ENCODE results near the gene GNG8.

Gene GNG8

GRCh38 chr19:46618670-46619231 lies 17.3 kb downstream of the GNG8 start:
- DNase-seq (ENCODE audit: low read depth): no peak

- no peak for DNase-seq (ENCODE audit: low read depth)
These were observed 18.4 kb downstream of the GNG8 start for GRCh38 chr19:46617601-46618000.

- DNase-seq (ENCODE audit: low read depth): no peak
These were observed 19.2 kb downstream of the GNG8 start for GRCh38 chr19:46616631-46617322.

DNA sequence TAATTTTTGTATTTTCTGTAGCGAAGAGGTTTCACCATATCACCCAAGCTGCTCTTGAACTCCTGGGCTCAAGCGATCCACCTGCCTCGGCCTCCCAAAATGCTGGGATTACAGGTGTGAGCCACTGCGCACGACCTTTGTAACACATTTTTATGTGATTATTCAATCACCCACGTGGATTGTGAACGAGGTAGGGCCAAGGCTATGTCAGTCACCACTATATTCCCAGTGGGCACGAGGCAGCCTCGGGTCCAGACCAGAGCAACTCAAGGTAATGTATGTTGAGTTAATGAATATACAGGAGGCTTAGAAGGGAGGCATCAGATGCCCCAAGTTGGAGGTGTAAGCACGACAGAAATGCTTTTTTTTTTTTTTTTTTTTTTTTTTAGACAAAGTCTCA lies 20.0 kb downstream of the GNG8 start:
- DNase-seq (ENCODE audit: low read depth): no peak

- peak; percentile 38 for DNase-seq (ENCODE audit: low read depth)
These were observed 21.8 kb downstream of the GNG8 start for GRCh38 chr19:46614114-46614722.

GRCh38 chr19:46613525-46613924 lies 22.5 kb downstream of the GNG8 start:
- DNase-seq (ENCODE audit: low read depth): no peak

DNA sequence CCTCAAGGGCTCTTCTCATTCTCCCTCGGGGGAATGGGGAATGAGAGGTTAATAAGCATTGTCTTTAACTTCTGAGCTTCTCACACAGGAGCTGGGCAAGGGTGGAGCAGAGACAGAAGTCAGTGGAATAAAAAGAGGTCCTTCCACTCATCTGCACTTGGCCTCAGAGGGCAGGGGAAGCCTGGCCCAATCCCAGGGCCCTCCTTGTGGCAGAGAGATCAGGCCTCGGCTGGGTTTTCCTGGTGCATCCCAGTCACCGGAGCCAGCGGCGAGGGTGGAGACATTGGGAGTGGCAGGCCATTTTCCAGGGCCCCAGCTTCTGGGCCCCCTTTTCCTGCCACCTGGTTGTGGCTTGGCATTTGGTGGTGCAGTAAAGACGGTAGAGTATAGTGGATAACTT lies 24.2 kb downstream of the GNG8 start:
- DNase-seq (ENCODE audit: low read depth): no peak

DNA sequence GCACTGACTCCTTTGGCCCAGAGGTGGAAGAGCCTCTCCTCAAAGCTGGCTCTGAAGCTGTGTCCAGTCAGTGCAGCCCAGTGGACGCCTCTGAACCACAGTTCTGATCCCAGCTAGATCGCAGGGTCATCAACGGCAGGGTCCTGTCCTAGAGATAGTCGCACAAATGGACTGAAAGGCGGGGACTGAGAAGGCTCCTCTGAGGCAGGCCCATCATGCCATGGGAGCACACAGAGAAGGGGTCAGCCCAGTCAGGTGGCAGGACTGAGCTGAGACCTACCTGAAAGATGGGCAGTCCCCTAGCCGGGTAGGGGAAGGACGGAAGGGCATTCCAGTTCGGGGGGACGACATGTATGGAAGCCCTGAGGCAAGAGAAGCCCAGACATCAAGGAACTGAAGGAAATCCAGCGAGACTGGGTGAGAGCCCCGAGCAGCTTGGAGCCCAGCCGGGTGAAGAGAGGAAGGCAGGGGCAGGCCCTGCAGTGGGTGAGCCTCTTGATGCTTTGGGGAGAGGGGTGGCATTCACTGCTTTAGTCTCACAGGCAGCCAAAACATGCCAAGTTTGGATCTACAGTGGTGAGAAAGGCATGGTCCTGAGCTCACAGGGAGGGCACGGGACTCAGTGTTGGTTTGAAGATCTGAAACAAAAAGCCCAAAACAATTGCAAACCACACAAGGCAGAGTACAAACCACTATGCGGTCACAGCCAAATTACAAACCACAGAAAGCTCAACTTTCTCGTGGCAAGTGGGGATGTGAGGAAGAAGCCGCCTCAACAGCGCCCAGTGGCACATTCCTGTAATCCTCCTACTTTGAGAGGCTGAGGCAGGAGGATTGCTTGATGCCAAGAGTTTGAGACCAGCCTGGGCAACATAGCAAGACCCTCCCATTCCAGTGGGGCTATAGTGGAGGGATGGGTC lies 24.9 kb downstream of the GNG8 start:
- no peak for DNase-seq (ENCODE audit: low read depth)

- no peak for DNase-seq (ENCODE audit: low read depth)
These were observed 25.6 kb downstream of the GNG8 start for GRCh38 chr19:46610413-46610775.

DNA sequence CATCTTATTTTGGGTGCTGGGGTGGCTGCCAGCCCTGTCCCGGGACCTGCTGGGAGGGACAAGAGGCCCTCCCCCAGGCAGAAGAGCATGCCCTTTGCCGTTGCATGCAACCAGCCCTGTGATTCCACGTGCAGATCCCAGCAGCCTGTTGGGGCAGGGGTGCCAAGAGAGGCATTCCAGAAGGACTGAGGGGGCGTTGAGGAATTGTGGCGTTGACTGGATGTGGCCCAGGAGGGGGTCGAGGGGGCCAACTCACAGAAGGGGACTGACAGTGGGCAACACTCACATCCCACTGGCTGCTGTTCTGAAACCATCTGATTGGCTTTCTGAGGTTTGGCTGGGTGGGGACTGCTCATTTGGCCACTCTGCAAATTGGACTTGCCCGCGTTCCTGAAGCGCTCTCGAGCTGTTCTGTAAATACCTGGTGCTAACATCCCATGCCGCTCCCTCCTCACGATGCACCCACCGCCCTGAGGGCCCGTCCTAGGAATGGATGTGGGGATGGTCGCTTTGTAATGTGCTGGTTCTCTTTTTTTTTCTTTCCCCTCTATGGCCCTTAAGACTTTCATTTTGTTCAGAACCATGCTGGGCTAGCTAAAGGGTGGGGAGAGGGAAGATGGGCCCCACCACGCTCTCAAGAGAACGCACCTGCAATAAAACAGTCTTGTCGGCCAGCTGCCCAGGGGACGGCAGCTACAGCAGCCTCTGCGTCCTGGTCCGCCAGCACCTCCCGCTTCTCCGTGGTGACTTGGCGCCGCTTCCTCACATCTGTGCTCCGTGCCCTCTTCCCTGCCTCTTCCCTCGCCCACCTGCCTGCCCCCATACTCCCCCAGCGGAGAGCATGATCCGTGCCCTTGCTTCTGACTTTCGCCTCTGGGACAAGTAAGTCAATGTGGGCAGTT lies 26.2 kb downstream of the GNG8 start:
- no peak for DNase-seq (ENCODE audit: low read depth)

DNA sequence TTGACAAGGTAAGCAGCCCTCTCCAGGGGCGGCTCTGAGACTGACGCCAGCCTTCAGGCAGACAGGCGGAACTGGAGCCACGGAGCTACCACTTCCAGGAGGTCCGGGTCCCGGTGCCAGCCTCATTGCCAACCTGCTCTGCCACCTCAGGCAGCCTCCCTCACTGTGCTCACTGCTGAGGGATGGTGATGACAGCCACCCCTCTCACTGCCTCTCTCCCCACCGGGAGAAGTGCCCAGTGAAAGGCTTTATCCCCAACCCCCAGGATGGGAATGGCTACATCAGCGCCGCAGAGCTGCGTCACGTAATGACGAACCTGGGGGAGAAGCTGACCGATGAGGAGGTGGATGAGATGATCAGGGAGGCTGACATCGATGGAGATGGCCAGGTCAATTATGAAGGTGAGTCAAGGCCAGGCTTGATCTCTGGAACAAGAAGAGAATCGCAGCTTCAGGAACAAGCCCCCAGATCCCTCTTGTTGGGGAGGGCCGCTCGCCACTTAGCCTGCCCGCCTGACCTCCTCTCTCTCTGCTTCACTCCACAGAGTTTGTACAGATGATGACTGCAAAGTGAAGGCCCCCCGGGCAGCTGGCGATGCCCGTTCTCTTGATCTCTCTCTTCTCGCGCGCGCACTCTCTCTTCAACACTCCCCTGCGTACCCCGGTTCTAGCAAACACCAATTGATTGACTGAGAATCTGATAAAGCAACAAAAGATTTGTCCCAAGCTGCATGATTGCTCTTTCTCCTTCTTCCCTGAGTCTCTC lies 27.2 kb downstream of the GNG8 start:
- DNase-seq (ENCODE audit: low read depth): no peak

DNA sequence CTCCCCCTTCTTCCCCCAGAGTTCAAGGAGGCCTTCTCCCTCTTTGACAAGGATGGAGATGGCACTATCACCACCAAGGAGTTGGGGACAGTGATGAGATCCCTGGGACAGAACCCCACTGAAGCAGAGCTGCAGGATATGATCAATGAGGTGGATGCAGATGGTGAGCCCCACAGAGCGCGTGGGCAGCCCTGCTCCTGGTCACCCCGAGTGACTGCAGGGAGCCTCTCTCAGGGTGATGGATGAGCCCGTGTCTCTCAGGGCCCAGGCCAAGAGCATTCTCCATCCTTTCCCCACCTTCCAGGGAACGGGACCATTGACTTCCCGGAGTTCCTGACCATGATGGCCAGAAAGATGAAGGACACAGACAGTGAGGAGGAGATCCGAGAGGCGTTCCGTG lies 27.8 kb downstream of the GNG8 start:
- no peak for DNase-seq (ENCODE audit: low read depth)

DNA sequence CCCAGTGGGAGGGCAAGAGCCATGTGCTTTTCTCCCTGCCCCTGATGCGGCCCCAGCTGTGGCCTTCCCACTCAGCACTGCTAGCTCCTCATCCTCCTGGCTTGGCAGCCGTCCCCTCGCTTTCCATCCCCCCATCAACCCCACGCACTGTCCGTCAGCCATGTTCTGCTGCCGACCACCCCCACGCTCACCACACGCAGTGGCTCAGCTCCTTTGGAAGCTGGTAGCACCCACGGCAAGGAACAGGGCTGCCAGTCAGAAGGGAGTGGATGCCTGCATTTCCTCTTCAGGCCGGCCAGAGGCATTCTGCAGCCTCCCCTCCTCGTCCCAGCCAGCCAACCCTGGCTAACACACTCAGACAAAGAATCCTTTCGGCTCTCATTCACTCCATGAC lies 28.6 kb downstream of the GNG8 start:
- no peak for DNase-seq (ENCODE audit: low read depth)

GRCh38 chr19:46606681-46607447 lies 29.1 kb downstream of the GNG8 start:
- no peak for DNase-seq (ENCODE audit: low read depth)

DNA sequence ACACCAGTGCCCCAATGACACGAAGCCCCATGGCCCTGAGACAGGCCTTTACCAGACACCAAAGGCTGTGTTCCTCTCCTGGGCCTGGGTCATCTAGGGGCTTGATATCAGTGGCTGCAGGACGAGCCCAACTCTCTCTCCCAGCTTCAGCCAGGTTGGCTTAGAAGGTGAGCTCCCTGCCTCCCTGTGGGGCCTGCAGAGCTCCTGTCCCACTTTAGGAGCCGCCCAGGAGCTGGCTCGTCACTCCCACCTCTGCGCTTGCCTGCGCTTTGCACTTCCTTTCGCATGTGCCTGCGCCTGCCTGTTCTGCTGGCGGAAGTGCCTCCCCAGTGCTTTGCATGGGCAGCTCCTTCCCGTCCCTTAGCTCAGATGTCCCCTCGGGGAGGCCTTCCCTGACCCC lies 30.0 kb downstream of the GNG8 start:
- no peak for DNase-seq (ENCODE audit: low read depth)

DNA sequence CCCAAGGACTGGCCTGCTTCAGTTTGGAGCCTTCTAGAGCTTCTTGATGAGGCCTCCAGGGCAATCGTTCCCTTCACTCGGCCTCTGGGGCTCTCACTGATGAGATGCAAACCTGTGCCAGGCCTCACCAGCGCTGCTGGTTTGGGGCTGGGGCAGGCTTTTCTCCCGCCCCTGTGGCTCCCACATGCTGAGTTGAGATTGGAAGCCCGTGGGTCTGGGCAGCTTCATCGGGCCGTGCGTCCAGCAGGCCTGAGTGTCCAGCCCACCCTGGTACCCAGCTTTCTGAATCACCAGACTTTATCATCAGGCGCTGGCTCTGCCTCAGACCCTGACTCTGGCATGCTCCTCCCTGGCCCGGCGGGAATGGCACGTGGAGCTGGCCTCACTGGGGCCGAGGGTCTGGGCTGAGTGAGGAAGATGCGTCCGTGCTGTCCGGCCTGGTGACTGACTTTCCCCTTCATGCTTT lies 30.6 kb downstream of the GNG8 start:
- DNase-seq (ENCODE audit: low read depth): no peak

DNA sequence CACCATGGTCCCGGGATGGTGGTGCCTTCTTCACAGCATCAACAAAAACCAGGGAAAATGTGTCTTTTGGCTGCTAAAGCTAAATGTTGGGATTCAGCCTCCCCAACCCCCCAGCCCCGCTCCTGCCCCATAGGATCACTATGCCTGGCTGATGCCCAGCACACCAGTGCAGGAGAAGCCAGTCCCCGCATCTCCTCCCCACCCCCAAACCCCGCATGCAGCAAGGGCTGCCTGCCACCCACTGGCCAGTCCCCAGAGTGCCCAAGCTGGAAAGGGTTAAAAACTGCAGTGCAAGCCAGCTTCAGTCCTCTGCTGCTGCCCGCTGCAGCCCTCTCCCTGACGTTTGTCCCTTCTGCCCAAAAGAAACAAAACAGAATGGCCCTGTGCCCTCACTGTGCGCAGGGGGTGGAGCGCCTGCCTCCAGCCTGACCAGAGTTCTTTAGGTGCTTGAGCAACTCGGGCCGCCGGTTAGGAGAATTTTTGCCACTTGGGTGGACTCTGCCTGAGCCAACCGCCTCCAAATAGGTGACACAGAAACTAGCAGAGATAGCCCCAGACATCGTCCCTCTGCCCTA lies 31.1 kb downstream of the GNG8 start:
- no peak for DNase-seq (ENCODE audit: low read depth)

DNA sequence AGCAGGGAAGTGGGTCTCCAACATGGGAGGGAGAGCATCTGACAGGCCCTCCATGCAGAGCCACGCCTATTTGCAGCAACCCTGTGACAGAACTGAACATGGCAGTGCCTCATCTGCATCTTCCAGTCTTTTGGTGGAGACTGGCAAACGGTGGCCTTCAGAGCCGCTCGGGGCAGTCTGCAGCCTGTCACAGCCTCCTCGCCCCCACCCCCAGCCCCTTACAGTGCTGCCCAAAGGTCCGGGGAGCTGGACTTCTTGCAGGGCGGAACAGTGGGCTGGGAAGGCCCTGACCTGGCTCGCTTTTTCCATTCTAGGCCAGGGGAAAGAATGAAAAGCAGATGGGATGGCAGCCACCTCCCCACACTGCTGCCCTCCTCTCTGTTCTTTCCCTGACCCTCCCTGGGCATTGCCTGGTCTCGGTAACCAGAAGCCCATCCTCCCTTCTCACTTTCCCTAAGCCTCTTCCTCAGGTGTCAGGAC lies 32.2 kb downstream of the GNG8 start:
- DNase-seq (ENCODE audit: low read depth): no peak

DNA sequence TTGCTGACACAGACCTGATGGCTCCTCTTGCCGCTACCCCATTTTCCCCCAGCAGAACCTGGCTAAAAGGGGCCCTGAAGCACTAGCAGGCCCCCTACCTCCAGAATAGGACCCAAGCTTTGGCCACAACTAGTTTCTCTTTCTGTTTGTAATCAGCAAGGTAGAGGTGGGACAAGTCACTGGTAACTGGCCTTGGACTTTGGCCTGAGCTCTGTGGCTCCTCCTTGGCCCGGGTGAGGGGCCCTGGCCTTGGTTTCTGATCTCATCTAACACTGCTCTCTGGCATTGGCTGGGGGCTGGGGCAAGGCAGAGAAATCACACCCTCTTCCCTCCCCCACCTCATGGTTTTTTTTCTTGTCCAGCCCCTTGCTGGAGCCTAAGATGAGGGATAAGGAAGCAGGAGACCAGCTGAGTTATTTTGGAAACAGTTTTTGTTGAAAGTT lies 32.8 kb downstream of the GNG8 start:
- DNase-seq (ENCODE audit: low read depth): no peak
